Measurements from ENCODE around the gene CCDC24. TPM values are rescaled to one million over a fixed set of nuclear protein-coding genes. Genes with fewer than 3 reads are reported as not detected.

CCDC24 gene
- total and polyA plus RNA-seq, 8 donors, result 9.9 to 17.7 (median 12.9) TPM

GRCh38 chr1:43969746-43970466, 21.5 kb upstream of the CCDC24 start, which contains the start of gene DPH2:
DPH2 (plus strand) TSS chr1:43970010; CDS start chr1:43970176, 166 bp downstream.
- TF ChIP-seq, protein P1, sequence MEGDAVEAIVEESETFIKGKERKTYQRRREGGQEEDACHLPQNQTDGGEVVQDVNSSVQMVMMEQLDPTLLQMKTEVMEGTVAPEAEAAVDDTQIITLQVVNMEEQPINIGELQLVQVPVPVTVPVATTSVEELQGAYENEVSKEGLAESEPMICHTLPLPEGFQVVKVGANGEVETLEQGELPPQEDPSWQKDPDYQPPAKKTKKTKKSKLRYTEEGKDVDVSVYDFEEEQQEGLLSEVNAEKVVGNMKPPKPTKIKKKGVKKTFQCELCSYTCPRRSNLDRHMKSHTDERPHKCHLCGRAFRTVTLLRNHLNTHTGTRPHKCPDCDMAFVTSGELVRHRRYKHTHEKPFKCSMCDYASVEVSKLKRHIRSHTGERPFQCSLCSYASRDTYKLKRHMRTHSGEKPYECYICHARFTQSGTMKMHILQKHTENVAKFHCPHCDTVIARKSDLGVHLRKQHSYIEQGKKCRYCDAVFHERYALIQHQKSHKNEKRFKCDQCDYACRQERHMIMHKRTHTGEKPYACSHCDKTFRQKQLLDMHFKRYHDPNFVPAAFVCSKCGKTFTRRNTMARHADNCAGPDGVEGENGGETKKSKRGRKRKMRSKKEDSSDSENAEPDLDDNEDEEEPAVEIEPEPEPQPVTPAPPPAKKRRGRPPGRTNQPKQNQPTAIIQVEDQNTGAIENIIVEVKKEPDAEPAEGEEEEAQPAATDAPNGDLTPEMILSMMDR (IDR thresholded peaks at IDR 0.05), result peak in 1 of 2 donors; percentile 18
- intact Hi-C loops (cut with DNase I), result no loop called here
- Histone ChIP-seq H3K27me3 (no peaks in the 10 kb centered on the region), H3K27ac (no peak within 1 kb of the TSS), H3K4me3 (peak within 1 kb of the TSS; percentile 62 to 69), H3K4me1 (peaks cover 11 to 23% of the 10 kb centered on the region in 2 donors), H3K9me3 (no peaks in the 10 kb centered on the region), H3K36me3 (peaks cover 0 to 36% of the 10 kb centered on the region in 2 donors)
- peak; percentile 93 for ATAC-seq
- peak; percentile 94 to 98 (median 98) for DNase-seq

- intact Hi-C loops (cut with DNase I), result no loop called here
- no peak for DNase-seq
- H3K4me1 ChIP-seq, result peaks cover 12 to 26% of the 10 kb centered on the region in 2 donors
- peaks cover 0 to 36% of the 10 kb centered on the region in 2 donors for H3K36me3 ChIP-seq
- H3K27me3 ChIP-seq, result no peaks in the 10 kb centered on the region
- H3K27ac ChIP-seq, result no peak overlapping the region
- peak overlapping the region; percentile 62 to 69 for H3K4me3 ChIP-seq
- no peaks in the 10 kb centered on the region for H3K9me3 ChIP-seq
- ATAC-seq, result no peak
- TF ChIP-seq, protein P1 (IDR thresholded peaks at IDR 0.05), result no peak
These were observed 20.9 kb upstream of the CCDC24 start for GRCh38 chr1:43970502-43970901.

DNA sequence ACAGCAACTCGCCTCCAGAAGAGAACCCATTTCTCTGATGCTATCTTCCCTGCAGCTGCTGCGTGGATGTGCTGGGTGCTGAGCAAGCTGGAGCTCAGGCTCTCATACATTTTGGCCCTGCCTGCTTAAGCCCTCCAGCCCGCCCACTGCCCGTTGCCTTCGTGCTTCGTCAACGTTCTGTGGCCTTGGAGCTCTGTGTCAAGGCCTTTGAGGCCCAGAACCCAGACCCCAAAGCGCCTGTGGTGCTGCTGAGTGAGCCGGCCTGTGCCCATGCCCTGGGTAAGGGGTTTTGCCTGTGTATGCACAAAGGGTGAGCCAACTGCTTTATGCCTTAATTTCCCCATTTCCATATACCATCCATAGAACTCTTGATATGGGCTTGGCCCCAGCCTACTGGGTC, 20.5 kb upstream of the CCDC24 start:
- no peak overlapping the region for H3K27ac ChIP-seq
- no peaks in the 10 kb centered on the region for H3K9me3 ChIP-seq
- peaks cover 16 to 30% of the 10 kb centered on the region in 2 donors for H3K4me1 ChIP-seq
- intact Hi-C loops (cut with DNase I), result no loop called here
- H3K36me3 ChIP-seq, result peaks cover 0 to 34% of the 10 kb centered on the region in 2 donors
- no peak for ATAC-seq
- TF ChIP-seq, protein P1 (IDR thresholded peaks at IDR 0.05), result no peak
- DNase-seq, result no peak
- peak overlapping the region in 1 of 2 donors; percentile 69 for H3K4me3 ChIP-seq
- H3K27me3 ChIP-seq, result no peaks in the 10 kb centered on the region

- no peak overlapping the region for H3K27ac ChIP-seq
- peaks cover under 1 to 34% of the 10 kb centered on the region in 2 donors for H3K36me3 ChIP-seq
- no peaks in the 10 kb centered on the region for H3K9me3 ChIP-seq
- H3K4me1 ChIP-seq, result peaks cover 21 to 35% of the 10 kb centered on the region in 2 donors
- DNase-seq (peak in 1 of 4 donors; percentile 74), ATAC-seq (no peak)
- intact Hi-C loops (cut with DNase I), result no loop called here
- H3K27me3 ChIP-seq, result no peaks in the 10 kb centered on the region
- H3K4me3 ChIP-seq, result no peak overlapping the region
- TF ChIP-seq, protein P1 (IDR thresholded peaks at IDR 0.05), result no peak
These were observed 19.9 kb upstream of the CCDC24 start for GRCh38 chr1:43971336-43971980.

DNA sequence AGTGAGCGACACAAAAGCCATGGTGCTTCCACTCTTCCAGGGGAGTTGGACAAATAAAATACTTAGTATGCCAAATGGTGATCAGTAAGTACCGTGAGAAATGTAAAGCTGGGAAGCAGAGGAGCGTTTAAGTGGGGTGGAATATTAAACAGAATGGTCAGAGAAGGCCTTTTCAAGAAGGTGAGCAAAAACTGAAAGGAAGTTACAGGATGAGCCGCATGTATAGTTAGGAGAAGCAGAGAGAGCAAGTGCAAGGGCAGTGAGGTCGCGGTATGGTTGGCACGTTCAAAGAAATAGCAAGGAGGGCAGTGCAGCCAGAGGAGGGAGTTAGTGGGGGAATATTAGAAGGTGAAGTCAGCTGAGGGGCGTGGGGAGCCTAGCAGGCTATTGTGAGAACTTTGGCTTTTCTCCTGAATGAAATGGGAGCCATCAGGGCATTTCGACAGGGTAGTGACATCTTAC, 17.4 kb upstream of the CCDC24 start:
- intact Hi-C loops (cut with DNase I), result no loop called here
- TF ChIP-seq, protein P1 (IDR thresholded peaks at IDR 0.05), result no peak
- Histone ChIP-seq H3K4me3 (peak overlapping the region; percentile 87 to 98), H3K36me3 (peaks cover 5 to 38% of the 10 kb centered on the region in 2 donors), H3K9me3 (no peaks in the 10 kb centered on the region), H3K27me3 (no peaks in the 10 kb centered on the region), H3K27ac (peak overlapping the region; percentile 90 to 99), H3K4me1 (peaks cover 34 to 60% of the 10 kb centered on the region in 2 donors)
- ATAC-seq (no peak), DNase-seq (no peak)

Measured in left lung (tissue), 10 donors.